HG03520 (cell line): Measurements from ENCODE around the gene RTCB.

Experiments used
- ATAC-seq: cut with Tn5 transposase; IDR thresholded peaks from one replicate; pipeline ENCODE4 v1.9.1; 2021; ENCODE audit warnings: mild to moderate bottlenecking, moderate library complexity; ENCODE audit not compliant: unreplicated experiment

The RTCB gene

GRCh38 chr22:32411829-32412592 is at the start of gene RTCB:
TSS of gene RTCB (minus strand) at chr22:32412247. CDS start at chr22:32412156, 91 bp downstream.
- no peak for ATAC-seq

- no peak for ATAC-seq
Measured at GRCh38 chr22:32457031-32457430, 45.0 kb upstream of the RTCB start.

- ATAC-seq, result no peak
Measured at GRCh38 chr22:32448980-32449379, 36.9 kb upstream of the RTCB start.

- no peak for ATAC-seq
Measured at GRCh38 chr22:32446321-32446720, 34.3 kb upstream of the RTCB start.

GRCh38 chr22:32444068-32444467 is 32.0 kb upstream of the RTCB start:
- ATAC-seq, result no peak

GRCh38 chr22:32430352-32430751 is 18.3 kb upstream of the RTCB start:
- ATAC-seq, result no peak

- ATAC-seq, result no peak
Measured at GRCh38 chr22:32426881-32427280, 14.8 kb upstream of the RTCB start.

- ATAC-seq, result no peak
Measured at GRCh38 chr22:32423664-32424063, 11.6 kb upstream of the RTCB start.

GRCh38 chr22:32422062-32422461 is 10.0 kb upstream of the RTCB start:
- no peak for ATAC-seq

GRCh38 chr22:32421484-32421883 is 9.4 kb upstream of the RTCB start:
- ATAC-seq, result no peak

- ATAC-seq, result no peak
Measured at GRCh38 chr22:32417906-32418305, 5.9 kb upstream of the RTCB start.

GRCh38 chr22:32416556-32417085 is 4.6 kb upstream of the RTCB start:
- ATAC-seq, result no peak

GRCh38 chr22:32414191-32414590 is 2.1 kb upstream of the RTCB start:
- no peak for ATAC-seq

- no peak for ATAC-seq
Measured at GRCh38 chr22:32413719-32414118, 1.7 kb upstream of the RTCB start.

- no peak for ATAC-seq
Measured at GRCh38 chr22:32411402-32411801, 645 bp downstream of the RTCB start.

- ATAC-seq, result no peak
Measured at GRCh38 chr22:32410459-32410858, 1.6 kb downstream of the RTCB start.

GRCh38 chr22:32409977-32410376 is 2.1 kb downstream of the RTCB start:
- ATAC-seq, result no peak

- no peak for ATAC-seq
Measured at GRCh38 chr22:32407936-32408335, 4.1 kb downstream of the RTCB start.

- no peak for ATAC-seq
Measured at GRCh38 chr22:32407312-32407711, 4.7 kb downstream of the RTCB start.

GRCh38 chr22:32404021-32404420 is 8.0 kb downstream of the RTCB start:
- no peak for ATAC-seq

GRCh38 chr22:32401486-32401885 is 10.6 kb downstream of the RTCB start:
- ATAC-seq, result no peak

GRCh38 chr22:32396746-32397145 is 15.3 kb downstream of the RTCB start:
- no peak for ATAC-seq

- no peak for ATAC-seq
Measured at GRCh38 chr22:32396255-32396654, 15.8 kb downstream of the RTCB start.
